Astrocyte of the cerebellum (primary cell): ENCODE measurements around the gene STAB2.

ENCODE experiments used
- DNase-seq: peaks from one replicate; pipeline ENCODE4 v3.0.0-alpha.2; 2011; ENCODE audit warnings: low read depth
- H3K4me3 ChIP-seq: 2 replicates; pipeline ENCODE4 v1.5.1; 2011; ENCODE audit warnings: mild to moderate bottlenecking, low read depth, low read length, moderate library complexity
- in situ Hi-C: cut with HindIII; loops from 2 replicates; pipeline ENCODE4 v1.10.0; 2017; ENCODE audit warnings: low sequenced_read_pairs
- TF ChIP-seq, protein P1 (sequence below): IDR thresholded peaks from 2 replicates; pipeline ENCODE4 v1.5.1; 2012; ENCODE audit warnings: low read length, low read depth, moderate library complexity, mild to moderate bottlenecking; ENCODE audit errors: missing control alignments

Gene STAB2

DNA sequence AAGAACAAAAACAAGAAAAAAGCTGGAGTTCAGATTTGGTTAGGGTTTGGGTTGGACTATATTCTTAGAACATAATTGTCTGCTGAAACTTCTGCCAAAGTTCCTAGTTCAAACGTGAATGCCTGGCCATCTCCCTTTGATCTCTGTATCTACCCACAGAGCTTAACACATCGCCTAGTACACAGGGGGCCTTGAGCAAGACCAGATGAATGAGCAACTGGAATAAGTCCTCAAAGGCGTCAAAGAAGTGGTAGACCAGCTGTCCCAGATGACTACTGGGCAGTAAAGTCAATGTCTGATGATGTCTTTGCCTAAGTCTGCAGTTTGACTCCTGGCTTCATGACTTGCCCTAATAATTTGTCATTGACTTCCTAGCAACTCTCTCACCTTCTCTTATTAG is 13.9 kb upstream of the STAB2 start:
- in situ Hi-C loops = loop anchor here (25.0 kb wide), 1 partner anchor 289 kb away; no protein-coding TSS in a partner anchor
- no peak overlapping the region for H3K4me3 ChIP-seq
- DNase-seq = no peak
- TF ChIP-seq, protein P1, sequence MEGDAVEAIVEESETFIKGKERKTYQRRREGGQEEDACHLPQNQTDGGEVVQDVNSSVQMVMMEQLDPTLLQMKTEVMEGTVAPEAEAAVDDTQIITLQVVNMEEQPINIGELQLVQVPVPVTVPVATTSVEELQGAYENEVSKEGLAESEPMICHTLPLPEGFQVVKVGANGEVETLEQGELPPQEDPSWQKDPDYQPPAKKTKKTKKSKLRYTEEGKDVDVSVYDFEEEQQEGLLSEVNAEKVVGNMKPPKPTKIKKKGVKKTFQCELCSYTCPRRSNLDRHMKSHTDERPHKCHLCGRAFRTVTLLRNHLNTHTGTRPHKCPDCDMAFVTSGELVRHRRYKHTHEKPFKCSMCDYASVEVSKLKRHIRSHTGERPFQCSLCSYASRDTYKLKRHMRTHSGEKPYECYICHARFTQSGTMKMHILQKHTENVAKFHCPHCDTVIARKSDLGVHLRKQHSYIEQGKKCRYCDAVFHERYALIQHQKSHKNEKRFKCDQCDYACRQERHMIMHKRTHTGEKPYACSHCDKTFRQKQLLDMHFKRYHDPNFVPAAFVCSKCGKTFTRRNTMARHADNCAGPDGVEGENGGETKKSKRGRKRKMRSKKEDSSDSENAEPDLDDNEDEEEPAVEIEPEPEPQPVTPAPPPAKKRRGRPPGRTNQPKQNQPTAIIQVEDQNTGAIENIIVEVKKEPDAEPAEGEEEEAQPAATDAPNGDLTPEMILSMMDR = no peak

DNA sequence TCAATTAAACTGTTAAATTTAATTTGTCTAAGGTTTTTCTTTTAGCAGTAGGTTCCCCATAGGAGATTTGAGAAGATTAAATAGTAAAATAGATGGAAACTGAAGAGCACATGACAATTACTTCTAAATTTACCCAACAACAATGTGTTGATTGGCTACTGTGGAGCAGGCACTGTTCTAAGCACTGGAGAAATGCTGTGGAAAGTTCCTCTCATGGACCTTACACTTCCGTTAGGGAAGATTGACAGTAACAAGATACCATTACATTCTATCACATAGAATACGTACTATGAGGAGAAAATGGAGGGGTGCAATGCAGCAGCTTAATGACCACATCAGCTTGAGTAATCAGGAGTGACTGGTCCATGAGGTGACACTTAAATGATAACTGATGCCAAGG is 8.1 kb upstream of the STAB2 start:
- H3K4me3 ChIP-seq = no peak overlapping the region
- no peak for DNase-seq
- TF ChIP-seq, protein P1 = no peak
- in situ Hi-C loops = no loop called here

DNA sequence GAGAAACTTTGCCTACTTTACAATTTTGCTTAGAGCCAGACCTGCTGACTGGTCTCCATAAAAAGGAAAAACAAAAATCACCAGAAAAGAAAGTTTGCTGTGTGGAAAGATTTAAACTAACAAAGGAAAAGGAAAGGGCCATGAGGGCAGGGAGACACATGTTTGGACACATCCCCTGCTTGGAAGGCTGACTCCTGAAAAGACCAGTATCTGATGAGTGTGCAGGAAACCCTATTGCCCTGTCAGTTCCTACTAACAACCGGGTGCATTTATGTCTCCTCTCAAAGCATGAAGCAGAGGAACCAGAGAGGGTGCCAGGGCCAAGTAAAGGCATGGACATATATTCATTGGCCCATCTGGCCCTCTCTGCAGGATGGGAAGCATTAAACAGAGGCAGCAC is 7.0 kb upstream of the STAB2 start:
- no peak overlapping the region for H3K4me3 ChIP-seq
- no peak for DNase-seq
- TF ChIP-seq, protein P1 = no peak
- in situ Hi-C loops = no loop called here

DNA sequence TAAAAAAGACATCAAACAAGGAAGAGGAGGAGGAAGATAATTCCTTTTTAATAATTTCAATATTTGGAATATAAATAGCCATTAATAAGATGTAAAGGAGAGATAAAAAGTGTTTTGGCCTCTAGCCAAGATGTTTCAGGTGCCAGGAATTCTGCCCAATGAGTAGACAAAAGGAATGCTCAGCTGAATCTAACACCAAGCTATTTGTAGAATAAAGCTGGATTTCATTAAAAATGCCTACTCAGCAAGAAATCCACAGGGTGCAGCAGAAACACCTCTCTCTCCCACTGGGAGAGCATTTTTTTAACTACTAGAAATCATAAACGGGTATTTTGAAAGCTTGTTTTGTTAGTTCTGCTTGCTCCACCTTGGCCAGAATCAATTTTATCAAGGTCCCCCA is 4.1 kb upstream of the STAB2 start:
- H3K4me3 ChIP-seq = no peak overlapping the region
- in situ Hi-C loops = no loop called here
- TF ChIP-seq, protein P1 = no peak
- no peak for DNase-seq

DNA sequence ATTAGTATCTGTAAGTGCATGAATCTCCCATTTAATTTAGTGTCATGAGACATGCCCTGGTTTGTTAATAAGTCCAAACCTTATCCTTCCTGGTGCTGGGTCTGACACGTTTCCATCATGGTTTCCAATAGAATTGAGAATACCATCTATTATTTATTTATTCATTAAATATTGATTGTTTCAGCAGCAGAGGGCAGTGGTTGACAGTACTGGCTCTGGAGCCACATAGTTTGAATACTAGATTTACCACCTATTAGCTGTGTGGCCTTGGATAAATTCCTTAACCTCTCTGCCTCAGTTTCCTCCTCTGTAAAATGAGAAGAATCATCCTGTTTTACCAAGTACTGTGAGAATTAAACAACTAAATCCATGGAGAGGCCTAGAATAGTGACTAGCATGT is 941 bp upstream of the STAB2 start:
- no peak overlapping the region for H3K4me3 ChIP-seq
- in situ Hi-C loops = no loop called here
- no peak for DNase-seq
- TF ChIP-seq, protein P1 = peak; percentile 13

DNA sequence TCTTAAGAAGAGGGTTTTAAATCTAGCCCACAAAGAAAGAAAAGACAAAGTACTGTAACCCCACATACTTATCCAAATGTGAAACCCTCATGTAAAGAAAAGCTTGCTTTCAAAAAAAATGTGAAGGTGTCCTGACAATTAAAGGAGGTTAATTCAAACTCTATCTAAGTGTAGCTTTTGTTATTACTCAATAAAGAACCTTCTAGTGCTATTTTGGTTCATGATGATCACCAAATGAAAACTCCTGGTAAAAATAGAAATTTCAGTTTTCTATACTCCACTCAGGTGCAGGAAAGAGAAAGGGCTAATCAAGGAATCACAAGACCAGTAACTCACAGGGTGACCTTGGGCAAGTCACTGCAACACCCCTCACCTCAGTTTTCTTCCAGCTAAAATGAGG is 1.6 kb downstream of the STAB2 start:
- no peak for DNase-seq
- TF ChIP-seq, protein P1 = no peak
- in situ Hi-C loops = no loop called here

DNA sequence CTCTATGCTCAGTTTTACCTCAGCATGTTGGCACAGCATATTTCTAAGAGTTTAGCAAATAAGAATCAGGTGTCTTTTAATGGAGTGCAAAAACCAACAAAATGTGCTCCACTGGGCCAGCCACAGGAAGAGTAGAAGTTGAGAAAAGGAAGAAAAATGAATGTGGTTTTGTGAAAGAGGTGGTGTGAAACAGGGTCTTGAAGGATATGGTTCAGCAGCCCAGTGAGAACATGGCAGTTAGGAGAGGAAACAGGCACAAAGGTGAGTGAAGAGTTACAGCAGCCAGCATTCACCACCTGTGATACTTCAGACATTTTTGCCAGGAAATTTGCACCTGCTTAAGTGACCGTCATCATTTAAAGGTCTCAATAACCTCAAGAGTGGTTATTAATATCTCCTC is 2.4 kb downstream of the STAB2 start:
- no peak overlapping the region for H3K4me3 ChIP-seq
- TF ChIP-seq, protein P1 = no peak
- in situ Hi-C loops = no loop called here
- DNase-seq = no peak

More for the DNA sequence above, 1.6 kb downstream of the STAB2 start:
- no peak overlapping the region for H3K4me3 ChIP-seq
